ENCODE results near the gene TLK2.
"Not testable (repeated sequence)": the region's sequence is repeated elsewhere in the genome, so short reads cannot be mapped to it uniquely, and the experiment has no call there.

DNA sequence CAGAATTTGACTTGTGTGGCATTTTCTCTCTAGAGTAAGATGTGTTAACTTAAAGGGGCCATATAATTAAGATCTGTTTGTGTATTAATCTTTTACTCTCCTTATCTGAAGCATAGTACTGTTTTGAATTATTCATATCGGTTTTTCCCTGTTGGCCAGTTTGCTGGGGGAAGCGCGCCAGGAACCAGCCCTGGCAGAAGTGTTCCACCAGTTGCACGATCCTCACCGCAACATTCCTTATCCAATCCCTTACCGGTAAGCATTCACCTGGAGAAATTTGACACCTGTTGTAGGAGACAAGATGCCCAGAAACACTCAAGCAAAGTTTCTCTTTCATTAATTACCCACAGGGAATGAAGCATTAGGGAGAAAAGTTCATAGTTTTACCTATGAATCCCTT lies 45.5 kb downstream of the TLK2 start:
- TF ChIP-seq MAFK (IDR thresholded peaks at IDR 0.05; ENCODE audit: partially characterized antibody); E2F6 (IDR thresholded peaks at IDR 0.05; ENCODE audit: borderline replicate concordance, low read depth); POLR2A (IDR thresholded peaks at IDR 0.05; ENCODE audit: low read length); ESRRA (IDR thresholded peaks at IDR 0.05; ENCODE audit: borderline replicate concordance, low read length); MAZ (IDR thresholded peaks at IDR 0.05; ENCODE audit: borderline replicate concordance, low read depth, low read length): not testable (repeated sequence)
- TF ChIP-seq, protein P1, sequence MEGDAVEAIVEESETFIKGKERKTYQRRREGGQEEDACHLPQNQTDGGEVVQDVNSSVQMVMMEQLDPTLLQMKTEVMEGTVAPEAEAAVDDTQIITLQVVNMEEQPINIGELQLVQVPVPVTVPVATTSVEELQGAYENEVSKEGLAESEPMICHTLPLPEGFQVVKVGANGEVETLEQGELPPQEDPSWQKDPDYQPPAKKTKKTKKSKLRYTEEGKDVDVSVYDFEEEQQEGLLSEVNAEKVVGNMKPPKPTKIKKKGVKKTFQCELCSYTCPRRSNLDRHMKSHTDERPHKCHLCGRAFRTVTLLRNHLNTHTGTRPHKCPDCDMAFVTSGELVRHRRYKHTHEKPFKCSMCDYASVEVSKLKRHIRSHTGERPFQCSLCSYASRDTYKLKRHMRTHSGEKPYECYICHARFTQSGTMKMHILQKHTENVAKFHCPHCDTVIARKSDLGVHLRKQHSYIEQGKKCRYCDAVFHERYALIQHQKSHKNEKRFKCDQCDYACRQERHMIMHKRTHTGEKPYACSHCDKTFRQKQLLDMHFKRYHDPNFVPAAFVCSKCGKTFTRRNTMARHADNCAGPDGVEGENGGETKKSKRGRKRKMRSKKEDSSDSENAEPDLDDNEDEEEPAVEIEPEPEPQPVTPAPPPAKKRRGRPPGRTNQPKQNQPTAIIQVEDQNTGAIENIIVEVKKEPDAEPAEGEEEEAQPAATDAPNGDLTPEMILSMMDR (IDR thresholded peaks at IDR 0.05): not testable (repeated sequence)
